MCF 10A (cell line): ENCODE results near the gene CACNA1C. TPM values are rescaled to one million over a fixed set of nuclear protein-coding genes. Genes with fewer than 3 reads are reported as not detected.
A peak's percentile ranks its signal among the peaks of the same experiment; 100 is the strongest.

Experiments
- BruUV-seq: library from RNA; stranded (reverse); fragments of 400-500 nt; replicated peaks from 2 replicates; lab custom pipeline; 2021; lab: Mats Ljungman, UMichigan
- CTCF ChIA-PET: fragments of 300-600 bp; sonication (Branson Sonifier 250); formaldehyde crosslinking; extraction: SDS; loops from one replicate; lab custom pipeline; 2021; ENCODE audit warnings: antibody characterized with exemption, inconsistent platforms; lab: Yijun Ruan, JAX
- POLR2A ChIA-PET: fragments of 300-600, 350-650 bp; sonication (Branson Sonifier 250); formaldehyde crosslinking; extraction: SDS; loops from one replicate; lab custom pipeline; 2020; ENCODE audit warnings: antibody characterized with exemption, inconsistent platforms; lab: Yijun Ruan, JAX
- DNase-seq: peaks from one replicate; pipeline ENCODE4 v3.0.0-alpha.2; 2018; ENCODE audit not compliant: unreplicated experiment
- H3K27ac Mint-ChIP-seq: one replicate; pipeline ENCODE4 v1.8.0; 2022; ENCODE audit warnings: mild to moderate bottlenecking, low read depth, mixed read lengths; ENCODE audit not compliant: unreplicated experiment
- H3K27me3 Mint-ChIP-seq: one replicate; pipeline ENCODE4 v1.8.0; 2022; ENCODE audit warnings: mixed read lengths; ENCODE audit not compliant: insufficient read depth, unreplicated experiment
- H3K36me3 Mint-ChIP-seq: one replicate; pipeline ENCODE4 v1.8.0; 2022; ENCODE audit warnings: mild to moderate bottlenecking, moderate library complexity, mixed read lengths; ENCODE audit not compliant: insufficient read depth, unreplicated experiment
- H3K4me1 Mint-ChIP-seq: one replicate; pipeline ENCODE4 v1.8.0; 2022; ENCODE audit warnings: mixed read lengths; ENCODE audit not compliant: insufficient read depth, unreplicated experiment
- H3K4me3 Mint-ChIP-seq: one replicate; pipeline ENCODE4 v1.8.0; 2022; ENCODE audit warnings: mild to moderate bottlenecking, moderate library complexity, mixed read lengths; ENCODE audit not compliant: unreplicated experiment
- H3K9me3 Mint-ChIP-seq: one replicate; pipeline ENCODE4 v1.8.0; 2022; ENCODE audit warnings: mixed read lengths; ENCODE audit not compliant: unreplicated experiment
- CTCF ChIP-seq: fragments of 200-600 bp; IDR thresholded peaks from one replicate; pipeline ENCODE4 v1.8.0; 2022; ENCODE audit warnings: antibody characterized with exemption, mild to moderate bottlenecking; ENCODE audit not compliant: unreplicated experiment
- intact Hi-C: fragments of 100-400 bp; cut with micrococcal nuclease; formaldehyde crosslinking; loops from 2 replicates; pipeline ENCODE4 v1.14.1; 2022
- total RNA-seq: library from RNA; stranded (reverse); gene quantifications from 2 replicates; pipeline ENCODE4 v1.2.3, GENCODE V29; 2022

The CACNA1C gene
- total RNA-seq, 1 experiment from 2014 or later: not detected

GRCh38 chr12:2395354-2395977, 342.7 kb downstream of the CACNA1C start:
- DNase-seq: peak; percentile 59
- Mint-ChIP-seq H3K36me3 (no peaks in the 10 kb centered on the region), H3K4me1 (peaks cover 19% of the 10 kb centered on the region), H3K9me3 (no peaks in the 10 kb centered on the region), H3K4me3 (no peak overlapping the region), H3K27ac (no peak overlapping the region), H3K27me3 (peaks cover 11% of the 10 kb centered on the region)
- BruUV-seq: no TSS peak
- intact Hi-C loops: loop anchor here (5.0 to 10.0 kb wide), 3 partner anchors 53 to 189 kb away; no protein-coding TSS in a partner anchor
- POLR2A ChIA-PET: no interaction called here
- CTCF ChIA-PET: interaction anchor here (0.6 to 1.8 kb wide), 23 partner anchors 9 to 1478 kb away, joined by 3 to 9 read pairs (median 4); no protein-coding TSS in a partner anchor
- TF ChIP-seq CTCF: peak; percentile 84

DNA sequence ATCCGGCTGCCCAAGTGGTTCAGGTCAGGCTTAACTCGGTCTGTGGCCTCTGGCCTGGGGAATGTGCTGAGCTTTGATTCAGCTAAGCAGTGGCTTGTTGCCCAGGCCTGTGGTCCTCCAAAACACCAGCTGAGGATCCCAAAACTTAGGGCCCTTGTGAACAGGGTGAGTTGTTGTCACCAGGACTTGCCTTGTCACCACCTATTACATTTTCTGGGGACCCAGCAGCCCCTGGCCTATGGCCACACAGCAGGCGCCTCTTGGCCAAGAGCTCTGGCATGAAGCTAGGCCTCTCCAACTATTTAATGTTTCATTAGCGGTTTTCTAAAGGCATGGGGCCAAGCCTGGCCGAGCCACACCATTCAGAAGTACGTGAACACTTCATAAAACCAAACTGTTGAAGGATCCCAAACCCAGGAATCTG, 343.7 kb downstream of the CACNA1C start:
- peaks cover under 1% of the 10 kb centered on the region for H3K27me3 Mint-ChIP-seq
- ChIA-PET POLR2A (no interaction called here), CTCF (interaction anchor here (0.5 to 2.0 kb wide), 9 partner anchors 14 to 680 kb away, joined by 3 to 6 read pairs (median 3); no protein-coding TSS in a partner anchor)
- H3K4me3 Mint-ChIP-seq: no peak overlapping the region
- no peaks in the 10 kb centered on the region for H3K9me3 Mint-ChIP-seq
- BruUV-seq: no TSS peak
- H3K27ac Mint-ChIP-seq: no peak overlapping the region
- peaks cover 15% of the 10 kb centered on the region for H3K4me1 Mint-ChIP-seq
- no peak for DNase-seq
- H3K36me3 Mint-ChIP-seq: no peaks in the 10 kb centered on the region
- intact Hi-C loops: loop anchor here (5.0 to 10.0 kb wide), 3 partner anchors 54 to 188 kb away; no protein-coding TSS in a partner anchor
- TF ChIP-seq CTCF: no peak

GRCh38 chr12:2397356-2398045, 344.7 kb downstream of the CACNA1C start:
- ChIA-PET CTCF (interaction anchor here (0.6 to 2.0 kb wide), 6 partner anchors 15 to 1039 kb away, joined by 3 to 6 read pairs (median 4); no protein-coding TSS in a partner anchor), POLR2A (no interaction called here)
- Mint-ChIP-seq H3K36me3 (no peaks in the 10 kb centered on the region), H3K4me3 (no peak overlapping the region), H3K9me3 (no peaks in the 10 kb centered on the region), H3K27ac (no peak overlapping the region), H3K27me3 (no peaks in the 10 kb centered on the region), H3K4me1 (peaks cover 15% of the 10 kb centered on the region)
- TF ChIP-seq CTCF: no peak
- DNase-seq: peak; percentile 34
- no TSS peak for BruUV-seq
- intact Hi-C loops: loop anchor here (5.0 to 10.0 kb wide), 3 partner anchors 55 to 187 kb away; no protein-coding TSS in a partner anchor

- POLR2A ChIA-PET: interaction anchor here (0.6 kb wide), 1 partner anchor 134 kb away, joined by 3 read pairs; no protein-coding TSS in a partner anchor
- Mint-ChIP-seq H3K4me1 (peaks cover 15% of the 10 kb centered on the region), H3K36me3 (no peaks in the 10 kb centered on the region), H3K9me3 (no peaks in the 10 kb centered on the region), H3K27ac (no peak overlapping the region), H3K27me3 (peaks cover 20% of the 10 kb centered on the region), H3K4me3 (no peak overlapping the region)
- intact Hi-C loops: no loop called here
- no peak for TF ChIP-seq CTCF
- DNase-seq: no peak
- CTCF ChIA-PET: no interaction called here
- no TSS peak for BruUV-seq
These were observed 348.3 kb downstream of the CACNA1C start for GRCh38 chr12:2401040-2401439.
